Measurements from ENCODE around the gene GPR89A.
A peak's percentile ranks its signal among the peaks of the same experiment; 100 is the strongest.
"Not testable (repeated sequence)": the region's sequence is repeated elsewhere in the genome, so short reads cannot be mapped to it uniquely, and the experiment has no call there.

GPR89A gene

GRCh38 chr1:145607833-145608733 is at the start of gene GPR89A:
TSS of gene GPR89A (plus strand) at chr1:145607988. CDS start at chr1:145608134, 146 bp downstream.
- peak within 1 kb of the TSS; percentile 88 for H3K27ac ChIP-seq

GRCh38 chr1:145586820-145587219 is 21.0 kb upstream of the GPR89A start:
- H3K27ac ChIP-seq = not testable (repeated sequence)

GRCh38 chr1:145590806-145591205 is 17.0 kb upstream of the GPR89A start:
- H3K27ac ChIP-seq = not testable (repeated sequence)
- peak; percentile 36 for TF ChIP-seq CTCF (conservative IDR thresholded peaks at IDR 0.05)

GRCh38 chr1:145592347-145592746 is 15.4 kb upstream of the GPR89A start:
- not testable (repeated sequence) for H3K27ac ChIP-seq

- not testable (repeated sequence) for H3K27ac ChIP-seq
These were observed 12.4 kb upstream of the GPR89A start for GRCh38 chr1:145595421-145595820.

GRCh38 chr1:145596236-145596635 is 11.6 kb upstream of the GPR89A start:
- H3K27ac ChIP-seq = not testable (repeated sequence)

- not testable (repeated sequence) for H3K27ac ChIP-seq
These were observed 8.4 kb upstream of the GPR89A start for GRCh38 chr1:145599426-145599825.

- no peak overlapping the region for H3K27ac ChIP-seq
- TF ChIP-seq CTCF (conservative IDR thresholded peaks at IDR 0.05) = no peak
- no peak for TF ChIP-seq ZFX (IDR thresholded peaks at IDR 0.05)
These were observed 6.2 kb upstream of the GPR89A start for GRCh38 chr1:145601593-145601992.

- H3K27ac ChIP-seq = not testable (repeated sequence)
These were observed 948 bp upstream of the GPR89A start for GRCh38 chr1:145606840-145607239.

GRCh38 chr1:145607289-145607688 is 499 bp upstream of the GPR89A start:
- H3K27ac ChIP-seq = not testable (repeated sequence)

- not testable (repeated sequence) for H3K27ac ChIP-seq
These were observed 3.0 kb downstream of the GPR89A start for GRCh38 chr1:145610744-145611143.

GRCh38 chr1:145620073-145620472 is 12.3 kb downstream of the GPR89A start:
- not testable (repeated sequence) for H3K27ac ChIP-seq

- not testable (repeated sequence) for H3K27ac ChIP-seq
These were observed 14.4 kb downstream of the GPR89A start for GRCh38 chr1:145622177-145622576.

- H3K27ac ChIP-seq = not testable (repeated sequence)
These were observed 28.4 kb downstream of the GPR89A start for GRCh38 chr1:145636237-145636636.

GRCh38 chr1:145641886-145642285 is 34.1 kb downstream of the GPR89A start:
- not testable (repeated sequence) for H3K27ac ChIP-seq

- not testable (repeated sequence) for H3K27ac ChIP-seq
These were observed 36.2 kb downstream of the GPR89A start for GRCh38 chr1:145643990-145644389.

- H3K27ac ChIP-seq = not testable (repeated sequence)
These were observed 48.6 kb downstream of the GPR89A start for GRCh38 chr1:145656245-145656943.

- not testable (repeated sequence) for H3K27ac ChIP-seq
These were observed 54.7 kb downstream of the GPR89A start for GRCh38 chr1:145662502-145662901.

GRCh38 chr1:145665015-145665414 is 57.2 kb downstream of the GPR89A start:
- H3K27ac ChIP-seq = not testable (repeated sequence)
